T-cell (primary cell): ENCODE measurements around the gene ADAM19. TPM values are rescaled to one million over a fixed set of nuclear protein-coding genes. Genes with fewer than 3 reads are reported as not detected.
"Not testable (repeated sequence)": the region's sequence is repeated elsewhere in the genome, so short reads cannot be mapped to it uniquely, and the experiment has no call there.

Experiments used
- ATAC-seq, 4 experiments: fragments of 200-7000 bp in 3 of 4; fragments of 150-1000 bp in 1 of 4; cut with Tn5 transposase; replicated peaks in 1 of 4; 1 replicate in 3 of 4; 2 replicates in 1 of 4; pipeline ENCODE4 v1.10.0; 2021; ENCODE audit warnings: moderate library complexity in 3 of 4, mild to moderate bottlenecking in 2 of 4, moderate number of reproducible peaks in 1 of 4
- CTCF ChIA-PET, 2 donors: fragments of 300-600 bp; sonication (Branson Sonifier 250); formaldehyde crosslinking; loops; one replicate each; lab custom pipeline; 2022; ENCODE audit warnings: antibody characterized with exemption in 2 of 2; lab: Charles Lee
- POLR2A ChIA-PET, 2 donors: fragments of 300-600 bp; sonication (Branson Sonifier 250); formaldehyde crosslinking; loops; one replicate each; lab custom pipeline; 2022; ENCODE audit warnings: antibody characterized with exemption in 2 of 2; lab: Charles Lee
- DNase-seq, 35 experiments: peaks; one replicate each; pipeline versions ENCODE4 v3.0.0 to v3.0.0-alpha.2; 2013 to 2023
- H3K27ac ChIP-seq: one replicate; pipeline ENCODE4 v1.5.1; 2013; ENCODE audit warnings: low read length
- H3K27me3 ChIP-seq, 2 experiments: replicated peaks in 1 of 2; 1 replicate in 1 of 2; 2 replicates in 1 of 2; pipeline versions ENCODE4 v1.6.1 to v1.7.0; 2013; ENCODE audit warnings: low read length in 1 of 2, mixed read lengths in 1 of 2; ENCODE audit not compliant: control insufficient read depth in 2 of 2, insufficient read depth in 2 of 2; ENCODE audit errors: extremely low read depth in 1 of 2
- H3K36me3 ChIP-seq, 2 donors: 1 replicate in 1 of 2; 2 replicates in 1 of 2; pipeline versions ENCODE4 v1.6.1 to v1.7.0; 2013; ENCODE audit warnings: low read length in 1 of 2; ENCODE audit not compliant: control insufficient read depth in 2 of 2, insufficient read depth in 1 of 2; ENCODE audit errors: extremely low read depth in 1 of 2
- H3K4me1 ChIP-seq, 2 experiments: 1 replicate in 1 of 2; 2 replicates in 1 of 2; pipeline versions ENCODE4 v1.6.1 to v1.7.0; 2013; ENCODE audit warnings: low read length in 2 of 2, mixed read lengths in 1 of 2; ENCODE audit not compliant: insufficient read depth in 2 of 2, control insufficient read depth in 1 of 2; ENCODE audit errors: extremely low read depth in 1 of 2
- H3K4me3 ChIP-seq, 2 donors: 1 replicate in 1 of 2; 2 replicates in 1 of 2; pipeline versions ENCODE4 v1.5.1 to v1.7.0; 2013; ENCODE audit warnings: mild to moderate bottlenecking in 2 of 2, low read length in 1 of 2, moderate library complexity in 1 of 2; ENCODE audit not compliant: control insufficient read depth in 1 of 2; ENCODE audit errors: extremely low read depth in 1 of 2
- H3K9me3 ChIP-seq: 2 replicates; pipeline ENCODE4 v1.7.0; 2013
- H3K27ac Mint-ChIP-seq, 2 donors: one replicate each; pipeline ENCODE4 v1.8.0; 2020 to 2021; ENCODE audit warnings: mild to moderate bottlenecking in 2 of 2, mixed read lengths in 2 of 2
- H3K27me3 Mint-ChIP-seq, 2 donors: one replicate each; pipeline ENCODE4 v1.8.0; 2021 to 2022; ENCODE audit warnings: mixed read lengths in 2 of 2
- H3K36me3 Mint-ChIP-seq: one replicate; pipeline ENCODE4 v1.8.0; 2021; ENCODE audit warnings: mixed read lengths
- H3K4me1 Mint-ChIP-seq, 3 donors: one replicate each; pipeline ENCODE4 v1.8.0; 2020 to 2022; ENCODE audit warnings: mixed read lengths in 3 of 3, mild to moderate bottlenecking in 1 of 3
- H3K4me3 Mint-ChIP-seq, 3 donors: one replicate each; pipeline ENCODE4 v1.8.0; 2020 to 2022; ENCODE audit warnings: mild to moderate bottlenecking in 3 of 3, mixed read lengths in 3 of 3, moderate library complexity in 3 of 3
- H3K9me3 Mint-ChIP-seq, 3 donors: one replicate each; pipeline ENCODE4 v1.8.0; 2020 to 2022; ENCODE audit warnings: mixed read lengths in 3 of 3
- WGBS: methylation state at CpG from one replicate; pipeline ENCODE4 v1.1.5; 2013; ENCODE audit warnings: missing lambda C conversion rate; ENCODE audit not compliant: insufficient coverage; 5-methylcytosine and 5-hydroxymethylcytosine counted together
- total RNA-seq, 35 experiments: library from RNA in 6 of 35; stranded (reverse) in 6 of 35; fragments of 120-200 nt in 1 of 35; gene quantifications; one replicate each; pipeline versions ENCODE4 v1.2.1 to v1.2.4 and lab custom pipeline; 2013 to 2026

Gene ADAM19
- total RNA-seq, 5 donors from 2014 or later (not counting 1 experiment from before 2014, with no cell fraction given): 30.7 to 64.1 (median 41.8) TPM

DNA sequence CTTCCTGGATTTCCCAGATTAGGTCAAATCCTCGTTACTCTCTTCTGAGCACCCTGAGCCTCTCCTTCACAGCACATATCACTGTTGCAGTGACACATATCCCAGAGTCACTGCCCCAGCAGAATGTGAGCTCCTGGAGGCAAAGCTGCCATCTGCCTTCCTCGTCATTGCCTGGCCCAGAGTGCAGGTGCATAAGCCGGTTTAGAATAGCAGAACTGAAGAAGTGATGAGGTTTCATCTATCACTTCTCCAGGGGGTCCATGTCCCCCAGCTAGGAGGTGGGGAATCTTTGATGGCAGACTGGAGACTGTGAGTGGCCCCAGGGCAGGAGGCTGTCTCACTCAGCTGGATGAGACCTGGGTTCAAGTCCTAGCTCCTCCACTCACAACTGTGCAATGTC lies 89.8 kb downstream of the ADAM19 start:
- no peaks in the 10 kb centered on the region for H3K27me3 ChIP-seq
- DNase-seq: peak in 1 of 35 experiments; percentile 12
- 100% methylated on average over 1 of the region's 3 CpGs for WGBS
- ChIA-PET CTCF (interaction anchor here (0.6 to 1.4 kb wide), 2 partner anchors 14 to 162 kb away, joined by 3 to 5 read pairs; no protein-coding TSS in a partner anchor), POLR2A (no interaction called here)
- H3K27ac Mint-ChIP-seq: peak overlapping the region; percentile 0 to 36
- no peaks in the 10 kb centered on the region for H3K9me3 Mint-ChIP-seq
- no peaks in the 10 kb centered on the region for H3K27me3 Mint-ChIP-seq
- no peak overlapping the region for H3K4me3 ChIP-seq
- H3K9me3 ChIP-seq: no peaks in the 10 kb centered on the region
- H3K27ac ChIP-seq: no peak overlapping the region
- H3K36me3 ChIP-seq: peaks cover 0 to 14% of the 10 kb centered on the region in 2 donors
- H3K36me3 Mint-ChIP-seq: peaks cover 60% of the 10 kb centered on the region
- ATAC-seq: peak in 1 of 4 experiments; percentile 4
- peaks cover 14 to 47% (median 22%) of the 10 kb centered on the region in 3 donors for H3K4me1 Mint-ChIP-seq
- H3K4me3 Mint-ChIP-seq: no peak overlapping the region
- peaks cover 10 to 29% of the 10 kb centered on the region in 2 experiments for H3K4me1 ChIP-seq

GRCh38 chr5:157485340-157485739 lies 90.2 kb downstream of the ADAM19 start:
- WGBS: 100% methylated on average over 1 of the region's 2 CpGs
- no peak overlapping the region for H3K4me3 Mint-ChIP-seq
- ChIA-PET CTCF (interaction anchor here in 1 of 2 donors (1.4 kb wide), 1 partner anchor 13 kb away, joined by 5 read pairs; no protein-coding TSS in a partner anchor), POLR2A (no interaction called here)
- H3K36me3 ChIP-seq: peaks cover 0 to 18% of the 10 kb centered on the region in 2 donors
- no peak overlapping the region for H3K27ac ChIP-seq
- no peaks in the 10 kb centered on the region for H3K27me3 ChIP-seq
- H3K27ac Mint-ChIP-seq: peak overlapping the region in 1 of 2 donors; percentile 36
- peaks cover 14 to 51% (median 22%) of the 10 kb centered on the region in 3 donors for H3K4me1 Mint-ChIP-seq
- no peak overlapping the region for H3K4me3 ChIP-seq
- ATAC-seq (no peak), DNase-seq (no peak)
- H3K27me3 Mint-ChIP-seq: no peaks in the 10 kb centered on the region
- no peaks in the 10 kb centered on the region for H3K9me3 ChIP-seq
- H3K4me1 ChIP-seq: peaks cover 10 to 33% of the 10 kb centered on the region in 2 experiments
- H3K36me3 Mint-ChIP-seq: peaks cover 58% of the 10 kb centered on the region
- H3K9me3 Mint-ChIP-seq: no peaks in the 10 kb centered on the region

DNA sequence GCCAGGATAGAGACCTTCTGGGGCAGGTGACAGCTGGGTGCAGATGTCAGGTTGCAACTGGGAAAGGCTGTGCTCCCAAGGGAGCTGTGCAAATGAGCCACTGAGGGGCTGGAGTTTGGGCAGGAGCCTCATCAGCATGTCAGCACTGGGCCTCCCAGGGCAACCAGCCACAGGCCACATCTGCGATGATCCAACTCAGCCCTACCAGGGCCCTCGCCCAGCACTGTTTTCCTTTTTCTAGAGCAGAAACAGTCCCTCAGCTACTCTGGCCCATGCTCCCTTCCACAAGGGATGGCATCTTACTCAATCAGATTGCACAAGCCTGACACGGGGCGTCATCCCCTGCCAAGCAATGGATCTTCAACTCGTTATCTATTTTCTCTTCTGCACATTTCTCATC lies 90.8 kb downstream of the ADAM19 start:
- H3K27ac Mint-ChIP-seq: no peak overlapping the region
- H3K27me3 ChIP-seq: no peaks in the 10 kb centered on the region
- H3K4me1 Mint-ChIP-seq: peaks cover 17 to 53% (median 22%) of the 10 kb centered on the region in 3 donors
- H3K9me3 Mint-ChIP-seq: no peaks in the 10 kb centered on the region
- DNase-seq (no peak), ATAC-seq (no peak)
- no peak overlapping the region for H3K4me3 ChIP-seq
- H3K9me3 ChIP-seq: no peaks in the 10 kb centered on the region
- H3K27me3 Mint-ChIP-seq: no peaks in the 10 kb centered on the region
- POLR2A ChIA-PET: interaction anchor here in 1 of 2 donors (0.7 kb wide), 1 partner anchor 242 kb away, joined by 3 read pairs; no protein-coding TSS in a partner anchor
- peaks cover 0 to 19% of the 10 kb centered on the region in 2 donors for H3K36me3 ChIP-seq
- H3K36me3 Mint-ChIP-seq: peaks cover 60% of the 10 kb centered on the region
- CTCF ChIA-PET: interaction anchor here in 1 of 2 donors (1.4 kb wide), 1 partner anchor 13 kb away, joined by 5 read pairs; no protein-coding TSS in a partner anchor
- 95% methylated on average over 5 of the region's 5 CpGs for WGBS
- peaks cover 10 to 34% of the 10 kb centered on the region in 2 experiments for H3K4me1 ChIP-seq
- no peak overlapping the region for H3K4me3 Mint-ChIP-seq
- no peak overlapping the region for H3K27ac ChIP-seq

GRCh38 chr5:157482702-157483101 lies 92.9 kb downstream of the ADAM19 start:
- H3K27ac ChIP-seq, CTCF ChIA-PET, H3K4me3 Mint-ChIP-seq, H3K27me3 Mint-ChIP-seq, H3K9me3 Mint-ChIP-seq, H3K27me3 ChIP-seq, POLR2A ChIA-PET, DNase-seq, H3K4me3 ChIP-seq, ATAC-seq, H3K9me3 ChIP-seq: not testable (repeated sequence)
- WGBS: no CpG with 5 or more reads among the region's 2 CpGs
- H3K36me3 Mint-ChIP-seq: peaks cover 47% of the 10 kb centered on the region
- peaks cover 10 to 34% of the 10 kb centered on the region in 2 experiments for H3K4me1 ChIP-seq
- peak overlapping the region in 1 of 2 donors; percentile 61 for H3K27ac Mint-ChIP-seq
- peaks cover 20 to 63% (median 22%) of the 10 kb centered on the region in 3 donors for H3K4me1 Mint-ChIP-seq
- H3K36me3 ChIP-seq: peaks cover 0 to 15% of the 10 kb centered on the region in 2 donors

DNA sequence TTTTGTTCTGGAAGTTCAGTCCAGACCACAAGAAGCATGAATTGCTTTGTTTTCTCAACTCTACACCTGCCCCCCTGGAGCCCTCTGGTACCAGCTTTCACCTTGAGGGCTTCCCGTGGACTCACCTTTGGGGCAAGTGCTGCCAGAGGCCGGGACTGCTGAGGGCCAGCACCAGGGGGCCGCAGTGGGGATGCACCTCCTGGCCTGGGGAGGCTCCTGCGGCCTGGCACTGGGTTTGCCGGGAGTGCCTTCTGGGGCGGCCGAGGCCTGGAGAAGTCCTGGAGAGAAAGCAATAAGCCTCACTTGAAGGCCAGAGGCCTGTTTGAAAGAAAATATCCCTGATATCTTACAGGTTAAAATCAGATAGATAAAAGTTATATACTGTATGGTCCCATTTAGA lies 93.9 kb downstream of the ADAM19 start:
- H3K27ac ChIP-seq: no peak overlapping the region
- peaks cover 9 to 58% (median 12%) of the 10 kb centered on the region in 3 donors for H3K4me1 Mint-ChIP-seq

GRCh38 chr5:157481265-157481664 lies 94.3 kb downstream of the ADAM19 start:
- Mint-ChIP-seq H3K9me3 (no peaks in the 10 kb centered on the region), H3K4me3 (no peak overlapping the region), H3K27ac (peak overlapping the region in 1 of 2 donors; percentile 76), H3K36me3 (peaks cover 46% of the 10 kb centered on the region), H3K4me1 (peaks cover 6 to 55% (median 9%) of the 10 kb centered on the region in 3 donors), H3K27me3 (no peaks in the 10 kb centered on the region)
- Histone ChIP-seq H3K4me3 (no peak overlapping the region), H3K4me1 (peaks cover 2 to 19% of the 10 kb centered on the region in 2 experiments), H3K27me3 (no peaks in the 10 kb centered on the region), H3K27ac (no peak overlapping the region), H3K36me3 (peaks cover 0 to 16% of the 10 kb centered on the region in 2 donors), H3K9me3 (no peaks in the 10 kb centered on the region)
- peak in 3 of 4 experiments; percentile 35 to 50 (median 44) for ATAC-seq
- ChIA-PET CTCF (interaction anchor here (0.5 to 0.6 kb wide), 3 partner anchors 37 to 1749 kb away, joined by 4 to 6 read pairs (median 5); no protein-coding TSS in a partner anchor), POLR2A (no interaction called here)
- 74% methylated on average over 4 of the region's 4 CpGs for WGBS
- no peak for DNase-seq

More for the DNA sequence above, 93.9 kb downstream of the ADAM19 start:
- Mint-ChIP-seq H3K4me3 (no peak overlapping the region), H3K27me3 (no peaks in the 10 kb centered on the region), H3K36me3 (peaks cover 48% of the 10 kb centered on the region), H3K27ac (peak overlapping the region in 1 of 2 donors; percentile 67), H3K9me3 (no peaks in the 10 kb centered on the region)
- 100% methylated on average over 4 of the region's 7 CpGs for WGBS
- H3K4me1 ChIP-seq: peaks cover 5 to 23% of the 10 kb centered on the region in 2 experiments
- no peak for ATAC-seq
- H3K27me3 ChIP-seq: no peaks in the 10 kb centered on the region
- peaks cover 0 to 16% of the 10 kb centered on the region in 2 donors for H3K36me3 ChIP-seq
- POLR2A ChIA-PET: no interaction called here
- no peak for DNase-seq
- CTCF ChIA-PET: interaction anchor here in 1 of 2 donors (0.6 kb wide), 1 partner anchor 36 kb away, joined by 5 read pairs; no protein-coding TSS in a partner anchor
- H3K4me3 ChIP-seq: no peak overlapping the region
- H3K9me3 ChIP-seq: no peaks in the 10 kb centered on the region
